ENCODE measurements around the gene GSAP.

- TF ChIP-seq POLR2A (IDR thresholded peaks at IDR 0.05; ENCODE audit: low read length) (no peak), GATA1 (IDR thresholded peaks at IDR 0.05; ENCODE audit: low read depth, low read length) (no peak)
Measured at GRCh38 chr7:77428777-77429231, 12.7 kb upstream of the GSAP start.
